Measurements from ENCODE around the gene MEI1. TPM values are rescaled to one million over a fixed set of nuclear protein-coding genes. Genes with fewer than 3 reads are reported as not detected.

The MEI1 gene
- total and polyA plus RNA-seq, 9 of the 15 experiments (the other 6 are each of a cell fraction or from before 2014, with no cell fraction given) = 0.08 to 0.68 (median 0.18) TPM; not detected in 2

DNA sequence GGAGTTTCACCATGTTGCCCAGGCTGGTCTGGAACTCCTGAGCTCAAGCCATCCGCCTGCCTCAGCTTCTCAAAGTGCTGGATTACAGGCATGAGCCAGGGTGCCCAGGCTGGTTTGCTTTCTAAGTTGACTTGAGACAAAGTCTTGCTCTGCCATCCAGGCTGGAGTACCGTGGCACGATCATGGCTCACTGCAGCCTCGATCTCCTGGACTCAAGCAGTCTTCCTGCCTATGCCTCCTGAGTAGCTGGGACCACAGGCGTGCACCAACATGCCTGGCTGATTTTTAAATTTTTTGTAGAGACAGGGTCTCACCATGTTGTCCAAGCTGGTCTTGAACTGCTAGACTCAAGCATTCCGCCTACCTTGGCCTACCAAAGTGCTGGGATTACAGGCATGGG lies 41.6 kb upstream of the MEI1 start:
- FAIRE-seq = no peak
- DNase-seq (ENCODE audit: extremely low read depth in 1 of 4, low spot score in 3 of 4) = no peak
- Histone ChIP-seq H3K36me3 (ENCODE audit: control insufficient read depth, insufficient read depth, low read length) (peaks cover 91% of the 10 kb centered on the region), H3K27me3 (ENCODE audit: control insufficient read depth in 2 of 2, insufficient read depth in 2 of 2, low read length in 2 of 2) (no peaks in the 10 kb centered on the region), H3K27ac (ENCODE audit: extremely low read depth, low read depth, low read length) (no peak overlapping the region), H3K4me2 (ENCODE audit: insufficient read depth, low read length) (no peak overlapping the region), H3K4me3 (no peak overlapping the region), H2AFZ (ENCODE audit: low read depth, low read length) (no peak overlapping the region), H3K9me3 (replicated peaks; ENCODE audit: control insufficient read depth, insufficient read depth, low read depth, low read length) (no peaks in the 10 kb centered on the region), H3K9ac (ENCODE audit: insufficient read depth in 1 of 2, low read depth in 2 of 2, low read length in 2 of 2) (no peak overlapping the region), H3K79me2 (ENCODE audit: control insufficient read depth, insufficient read depth, low read length) (no peaks in the 10 kb centered on the region), H3K9me1 (ENCODE audit: control insufficient read depth, insufficient read depth, low read length) (no peaks in the 10 kb centered on the region), H4K20me1 (replicated peaks; ENCODE audit: control insufficient read depth, insufficient read depth, low read length) (no peaks in the 10 kb centered on the region), H3K4me1 (replicated peaks in 1 of 2; ENCODE audit: control insufficient read depth in 2 of 2, insufficient read depth in 2 of 2, low read length in 2 of 2) (no peaks in the 10 kb centered on the region)
- intact Hi-C loops (cut with micrococcal nuclease) (no loop called here), in situ Hi-C loops (cut with MboI) (no loop called here)
- CTCF ChIA-PET (ENCODE audit: low intra/inter-chr PET ratio) = no interaction called here
- no TSS peak for BruUV-seq (replicated peaks)
- POLR2A ChIA-PET = interaction anchor here (0.5 kb wide), 1 partner anchor 137 kb away, joined by 4 read pairs; no protein-coding TSS in a partner anchor
- ATAC-seq = no peak
- TF ChIP-seq, protein P1, sequence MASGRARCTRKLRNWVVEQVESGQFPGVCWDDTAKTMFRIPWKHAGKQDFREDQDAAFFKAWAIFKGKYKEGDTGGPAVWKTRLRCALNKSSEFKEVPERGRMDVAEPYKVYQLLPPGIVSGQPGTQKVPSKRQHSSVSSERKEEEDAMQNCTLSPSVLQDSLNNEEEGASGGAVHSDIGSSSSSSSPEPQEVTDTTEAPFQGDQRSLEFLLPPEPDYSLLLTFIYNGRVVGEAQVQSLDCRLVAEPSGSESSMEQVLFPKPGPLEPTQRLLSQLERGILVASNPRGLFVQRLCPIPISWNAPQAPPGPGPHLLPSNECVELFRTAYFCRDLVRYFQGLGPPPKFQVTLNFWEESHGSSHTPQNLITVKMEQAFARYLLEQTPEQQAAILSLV (tag; IDR thresholded peaks at IDR 0.05) = no peak
- no peak for TF ChIP-seq ZBTB17 (CRISPR knock-in tag; IDR thresholded peaks at IDR 0.05)
- WGBS (ENCODE audit: insufficient coverage, low coverage, missing lambda C conversion rate) = 98% methylated on average over 6 of the region's 6 CpGs

DNA sequence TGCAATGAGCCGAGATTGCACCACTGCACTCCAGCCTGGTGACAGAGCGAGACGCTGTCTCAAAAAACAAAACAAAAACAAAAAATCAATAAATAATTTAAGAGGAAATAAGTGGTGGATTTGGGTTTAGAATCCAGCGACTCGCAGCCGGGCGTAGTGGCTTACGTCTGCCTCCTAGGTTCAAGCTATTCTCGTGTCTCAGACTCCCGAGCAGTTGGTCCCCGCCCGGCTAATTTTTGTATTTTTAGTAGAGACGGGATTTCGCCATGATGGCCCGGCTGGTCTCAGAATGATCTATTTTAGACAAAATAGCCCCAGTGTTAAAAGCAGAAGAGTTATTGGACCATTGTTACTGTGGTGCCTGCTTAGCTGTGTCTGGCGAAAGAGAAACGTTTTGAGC lies 40.4 kb upstream of the MEI1 start:
- Histone ChIP-seq H3K4me3 (no peak overlapping the region), H3K4me1 (replicated peaks in 1 of 2; ENCODE audit: control insufficient read depth in 2 of 2, insufficient read depth in 2 of 2, low read length in 2 of 2) (no peaks in the 10 kb centered on the region), H4K20me1 (replicated peaks; ENCODE audit: control insufficient read depth, insufficient read depth, low read length) (no peaks in the 10 kb centered on the region), H3K4me2 (ENCODE audit: insufficient read depth, low read length) (no peak overlapping the region), H2AFZ (ENCODE audit: low read depth, low read length) (no peak overlapping the region), H3K27ac (ENCODE audit: extremely low read depth, low read depth, low read length) (no peak overlapping the region), H3K36me3 (ENCODE audit: control insufficient read depth, insufficient read depth, low read length) (peaks cover 89% of the 10 kb centered on the region), H3K9me3 (replicated peaks; ENCODE audit: control insufficient read depth, insufficient read depth, low read depth, low read length) (no peaks in the 10 kb centered on the region), H3K9me1 (ENCODE audit: control insufficient read depth, insufficient read depth, low read length) (no peaks in the 10 kb centered on the region), H3K27me3 (ENCODE audit: control insufficient read depth in 2 of 2, insufficient read depth in 2 of 2, low read length in 2 of 2) (no peaks in the 10 kb centered on the region), H3K9ac (ENCODE audit: insufficient read depth in 1 of 2, low read depth in 2 of 2, low read length in 2 of 2) (no peak overlapping the region), H3K79me2 (ENCODE audit: control insufficient read depth, insufficient read depth, low read length) (no peaks in the 10 kb centered on the region)
- CTCF ChIA-PET (ENCODE audit: low intra/inter-chr PET ratio) = no interaction called here
- POLR2A ChIA-PET = interaction anchor here (0.8 kb wide), 1 partner anchor 13 kb away, joined by 3 read pairs; no protein-coding TSS in a partner anchor
- ATAC-seq = no peak
- DNase-seq (ENCODE audit: extremely low read depth in 1 of 4, low spot score in 3 of 4) = no peak
- 93% methylated on average over 11 of the region's 17 CpGs for WGBS (ENCODE audit: insufficient coverage, low coverage, missing lambda C conversion rate)
- intact Hi-C loops (cut with micrococcal nuclease) = no loop called here
- no TSS peak for BruUV-seq (replicated peaks)
- no peak for FAIRE-seq
- in situ Hi-C loops (cut with MboI) = no loop called here
- TF ChIP-seq, protein P2, sequence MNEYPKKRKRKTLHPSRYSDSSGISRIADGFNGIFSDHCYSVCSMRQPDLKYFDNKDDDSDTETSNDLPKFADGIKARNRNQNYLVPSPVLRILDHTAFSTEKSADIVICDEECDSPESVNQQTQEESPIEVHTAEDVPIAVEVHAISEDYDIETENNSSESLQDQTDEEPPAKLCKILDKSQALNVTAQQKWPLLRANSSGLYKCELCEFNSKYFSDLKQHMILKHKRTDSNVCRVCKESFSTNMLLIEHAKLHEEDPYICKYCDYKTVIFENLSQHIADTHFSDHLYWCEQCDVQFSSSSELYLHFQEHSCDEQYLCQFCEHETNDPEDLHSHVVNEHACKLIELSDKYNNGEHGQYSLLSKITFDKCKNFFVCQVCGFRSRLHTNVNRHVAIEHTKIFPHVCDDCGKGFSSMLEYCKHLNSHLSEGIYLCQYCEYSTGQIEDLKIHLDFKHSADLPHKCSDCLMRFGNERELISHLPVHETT (CRISPR knock-in tag; conservative IDR thresholded peaks at IDR 0.05 in 1 of 2, IDR thresholded peaks at IDR 0.05 in 1 of 2) = no peak
- TF ChIP-seq HCFC1 (IDR thresholded peaks at IDR 0.05; ENCODE audit: low read depth, low read length) (no peak), ZKSCAN1 (IDR thresholded peaks at IDR 0.05; ENCODE audit: low read depth, low read length) (no peak), WHSC1 (IDR thresholded peaks at IDR 0.05; ENCODE audit: low read length) (no peak), KDM1A (IDR thresholded peaks at IDR 0.05) (no peak), SLC30A9 (CRISPR knock-in tag; IDR thresholded peaks at IDR 0.05) (no peak), ZNF384 (IDR thresholded peaks at IDR 0.05; ENCODE audit: low read depth, low read length) (no peak)
- TF ChIP-seq, protein P3, sequence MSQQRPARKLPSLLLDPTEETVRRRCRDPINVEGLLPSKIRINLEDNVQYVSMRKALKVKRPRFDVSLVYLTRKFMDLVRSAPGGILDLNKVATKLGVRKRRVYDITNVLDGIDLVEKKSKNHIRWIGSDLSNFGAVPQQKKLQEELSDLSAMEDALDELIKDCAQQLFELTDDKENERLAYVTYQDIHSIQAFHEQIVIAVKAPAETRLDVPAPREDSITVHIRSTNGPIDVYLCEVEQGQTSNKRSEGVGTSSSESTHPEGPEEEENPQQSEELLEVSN (IDR thresholded peaks at IDR 0.05; ENCODE audit: borderline replicate concordance in 1 of 2, extremely low read depth in 1 of 2, insufficient read depth in 1 of 2, insufficient read length in 1 of 2, low read depth in 1 of 2, low read length in 1 of 2, poor library complexity in 1 of 2, severe bottlenecking in 1 of 2) = no peak
- TF ChIP-seq, protein P4, sequence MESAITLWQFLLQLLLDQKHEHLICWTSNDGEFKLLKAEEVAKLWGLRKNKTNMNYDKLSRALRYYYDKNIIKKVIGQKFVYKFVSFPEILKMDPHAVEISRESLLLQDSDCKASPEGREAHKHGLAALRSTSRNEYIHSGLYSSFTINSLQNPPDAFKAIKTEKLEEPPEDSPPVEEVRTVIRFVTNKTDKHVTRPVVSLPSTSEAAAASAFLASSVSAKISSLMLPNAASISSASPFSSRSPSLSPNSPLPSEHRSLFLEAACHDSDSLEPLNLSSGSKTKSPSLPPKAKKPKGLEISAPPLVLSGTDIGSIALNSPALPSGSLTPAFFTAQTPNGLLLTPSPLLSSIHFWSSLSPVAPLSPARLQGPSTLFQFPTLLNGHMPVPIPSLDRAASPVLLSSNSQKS (CRISPR knock-in tag; IDR thresholded peaks at IDR 0.05) = no peak

Data from K562 (cell line).